GM12873 (cell line): ENCODE results near the gene TACC2.
A peak's percentile ranks its signal among the peaks of the same experiment; 100 is the strongest.

Experiments used
- CTCF ChIP-seq: IDR thresholded peaks from 2 replicates; pipeline ENCODE4 v1.5.1; 2012; ENCODE audit warnings: low read depth, mild to moderate bottlenecking, moderate library complexity, low read length, control low read depth; ENCODE audit not compliant: insufficient read depth; ENCODE audit errors: missing control alignments

The TACC2 gene

DNA sequence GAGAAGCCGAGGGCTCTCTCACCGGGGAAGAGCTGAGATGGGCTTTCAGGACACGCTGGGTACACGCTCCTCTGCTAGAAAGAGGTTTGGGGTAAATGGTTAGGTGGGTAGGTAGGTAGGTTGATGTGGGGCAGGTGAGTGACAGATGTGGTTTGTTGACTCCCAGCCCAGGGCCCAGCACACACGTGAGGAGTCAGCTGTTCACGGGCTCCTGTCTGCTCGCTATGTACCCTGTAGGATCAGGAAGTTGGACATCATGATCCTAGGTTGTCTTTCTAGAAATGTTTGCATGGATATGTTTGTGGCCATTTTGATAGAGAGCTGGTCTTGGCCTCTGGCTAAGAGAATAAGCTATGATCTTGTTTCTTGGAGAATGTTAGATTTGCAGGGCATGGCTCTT, 109.0 kb downstream of the TACC2 start:
- TF ChIP-seq CTCF, result no peak

DNA sequence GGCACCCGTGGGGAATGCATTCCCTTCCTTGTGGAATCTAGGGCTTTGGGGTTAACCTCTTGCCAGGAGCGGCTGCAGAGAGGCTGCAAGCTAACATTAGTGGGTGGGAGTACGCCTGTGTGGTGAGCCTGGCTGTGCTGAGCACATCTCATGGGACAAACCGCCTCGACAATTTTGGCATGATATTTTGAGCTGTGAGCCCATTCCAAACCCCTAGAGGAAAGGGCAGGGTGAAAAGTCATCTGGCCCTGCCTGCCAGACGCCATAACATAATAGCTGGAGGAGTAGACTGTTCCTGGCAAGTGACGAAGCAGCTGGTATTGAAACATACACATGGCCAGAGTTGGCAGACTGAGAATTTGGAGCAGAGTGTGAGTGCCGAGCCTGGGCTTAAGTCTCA, 110.0 kb downstream of the TACC2 start:
- no peak for TF ChIP-seq CTCF

- no peak for TF ChIP-seq CTCF
These were observed 110.6 kb downstream of the TACC2 start for GRCh38 chr10:122099562-122099961.

GRCh38 chr10:122102146-122102868, 113.3 kb downstream of the TACC2 start:
- no peak for TF ChIP-seq CTCF

- peak; percentile 8 for TF ChIP-seq CTCF
These were observed 114.0 kb downstream of the TACC2 start for GRCh38 chr10:122102869-122103525.

- no peak for TF ChIP-seq CTCF
These were observed 114.6 kb downstream of the TACC2 start for GRCh38 chr10:122103592-122103991.

- no peak for TF ChIP-seq CTCF
These were observed 123.2 kb downstream of the TACC2 start for GRCh38 chr10:122112021-122112616.
